RWPE1 (cell line): ENCODE data around the gene LDHB.

Experiments used
- CTCF ChIA-PET: fragments of 350-600 bp; sonication (Branson Sonifier 250); formaldehyde crosslinking; extraction: SDS; loops from one replicate; lab custom pipeline; 2021; lab: Yijun Ruan, JAX
- POLR2A ChIA-PET: fragments of 400-600 bp; formaldehyde crosslinking; extraction: SDS; loops from one replicate; lab custom pipeline; 2020; ENCODE audit warnings: antibody characterized with exemption; ENCODE audit not compliant: low non-redundant PET; lab: Yijun Ruan, JAX
- DNase-seq: peaks from one replicate; pipeline ENCODE4 v3.0.0; 2012; ENCODE audit warnings: low spot score
- H3K27ac ChIP-seq: fragments of 450-650 bp; 2 replicates; pipeline ENCODE4 v1.5.1; 2017
- CTCF ChIP-seq: fragments of 450-650 bp; conservative IDR thresholded peaks from 2 replicates; pipeline ENCODE4 v1.5.1; 2017; ENCODE audit warnings: low read depth, mild to moderate bottlenecking

LDHB gene

GRCh38 chr12:21642707-21643389 lies 14.8 kb downstream of the LDHB start:
- TF ChIP-seq CTCF = no peak
- H3K27ac ChIP-seq = no peak overlapping the region
- no peak for DNase-seq
- ChIA-PET CTCF (no interaction called here), POLR2A (no interaction called here)

- no peak for TF ChIP-seq CTCF
- no peak overlapping the region for H3K27ac ChIP-seq
- no peak for DNase-seq
- CTCF ChIA-PET = no interaction called here
- POLR2A ChIA-PET = no interaction called here
Observed at GRCh38 chr12:21638054-21638891, 19.4 kb downstream of the LDHB start.

- TF ChIP-seq CTCF = no peak
- ChIA-PET POLR2A (no interaction called here), CTCF (no interaction called here)
- DNase-seq = no peak
- H3K27ac ChIP-seq = no peak overlapping the region
Observed at GRCh38 chr12:21634245-21634644, 23.4 kb downstream of the LDHB start.

GRCh38 chr12:21631367-21631766 lies 26.3 kb downstream of the LDHB start:
- DNase-seq = no peak
- TF ChIP-seq CTCF = no peak
- no peak overlapping the region for H3K27ac ChIP-seq
- ChIA-PET CTCF (no interaction called here), POLR2A (no interaction called here)

GRCh38 chr12:21627924-21628323 lies 29.7 kb downstream of the LDHB start:
- no peak overlapping the region for H3K27ac ChIP-seq
- TF ChIP-seq CTCF = no peak
- ChIA-PET POLR2A (no interaction called here), CTCF (interaction anchor here (0.8 kb wide), 1 partner anchor 62 kb away, joined by 3 read pairs; no protein-coding TSS in a partner anchor)
- no peak for DNase-seq

- TF ChIP-seq CTCF = no peak
- ChIA-PET POLR2A (no interaction called here), CTCF (no interaction called here)
- no peak overlapping the region for H3K27ac ChIP-seq
- DNase-seq = no peak
Observed at GRCh38 chr12:21618566-21618965, 39.1 kb downstream of the LDHB start.
